Measurements from ENCODE around the gene DPF3. TPM values are rescaled to one million over a fixed set of nuclear protein-coding genes. Genes with fewer than 3 reads are reported as not detected.

The DPF3 gene
- total and polyA plus RNA-seq, 7 experiments from 2014 or later: 0.07 to 5.5 (median 0.57) TPM; not detected in 1

Other genes with a start within 250 kb of the DPF3 start
- 10 to 100 TPM; 17.6 to 37.8 (median 21.8) TPM for gene DCAF4, start 32.4 kb upstream of the DPF3 start, total RNA-seq
- 10 to 100 TPM in 1 of 2 donors, 1 to 10 TPM in 1; 6.8 to 12.7 TPM for gene DCAF4, start 32.4 kb upstream of the DPF3 start, polyA plus RNA-seq
- 10 to 100 TPM; 15.3 to 24.8 (median 19.1) TPM for gene ZFYVE1, start 133.0 kb upstream of the DPF3 start, total RNA-seq
- 1 to 10 TPM; 6.1 to 6.4 TPM for gene ZFYVE1, start 133.0 kb upstream of the DPF3 start, polyA plus RNA-seq
- 100 to 1,000 TPM; 111 to 168 (median 146) TPM for gene RBM25, start 164.4 kb upstream of the DPF3 start, total RNA-seq
- gene RBM25, start 164.4 kb upstream of the DPF3 start, polyA plus RNA-seq: 10 to 100 TPM; 43.0 to 76.6 TPM
- gene PSEN1, start 242.4 kb upstream of the DPF3 start, total RNA-seq: 10 to 100 TPM; 32.7 to 55.8 (median 49.3) TPM
- 10 to 100 TPM; 23.7 to 37.6 TPM for gene PSEN1, start 242.4 kb upstream of the DPF3 start, polyA plus RNA-seq

All from naive thymus-derived CD4-positive, alpha-beta T cell (primary cell).